Measurements from ENCODE around the gene LANCL1.

DNA sequence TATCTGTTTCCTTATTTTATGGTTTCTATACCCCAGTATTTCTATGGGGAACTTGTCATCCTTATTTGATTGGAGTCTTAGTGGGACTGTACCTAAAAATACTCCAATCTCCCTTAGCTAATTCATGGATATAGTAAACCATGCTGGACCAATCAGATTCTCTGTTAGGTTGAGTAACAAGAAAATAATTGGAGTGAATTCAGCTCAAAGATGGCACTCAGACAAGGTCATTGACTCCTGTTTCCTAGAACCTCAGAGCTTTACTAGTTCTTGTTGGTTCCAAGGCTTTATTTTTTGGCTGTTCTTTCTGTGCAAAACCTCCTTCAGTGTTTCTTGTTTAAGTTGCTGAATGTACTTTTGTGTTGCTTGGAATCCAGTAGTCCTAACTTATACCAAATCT, 48.0 kb upstream of the LANCL1 start:
- TF ChIP-seq, protein P1, sequence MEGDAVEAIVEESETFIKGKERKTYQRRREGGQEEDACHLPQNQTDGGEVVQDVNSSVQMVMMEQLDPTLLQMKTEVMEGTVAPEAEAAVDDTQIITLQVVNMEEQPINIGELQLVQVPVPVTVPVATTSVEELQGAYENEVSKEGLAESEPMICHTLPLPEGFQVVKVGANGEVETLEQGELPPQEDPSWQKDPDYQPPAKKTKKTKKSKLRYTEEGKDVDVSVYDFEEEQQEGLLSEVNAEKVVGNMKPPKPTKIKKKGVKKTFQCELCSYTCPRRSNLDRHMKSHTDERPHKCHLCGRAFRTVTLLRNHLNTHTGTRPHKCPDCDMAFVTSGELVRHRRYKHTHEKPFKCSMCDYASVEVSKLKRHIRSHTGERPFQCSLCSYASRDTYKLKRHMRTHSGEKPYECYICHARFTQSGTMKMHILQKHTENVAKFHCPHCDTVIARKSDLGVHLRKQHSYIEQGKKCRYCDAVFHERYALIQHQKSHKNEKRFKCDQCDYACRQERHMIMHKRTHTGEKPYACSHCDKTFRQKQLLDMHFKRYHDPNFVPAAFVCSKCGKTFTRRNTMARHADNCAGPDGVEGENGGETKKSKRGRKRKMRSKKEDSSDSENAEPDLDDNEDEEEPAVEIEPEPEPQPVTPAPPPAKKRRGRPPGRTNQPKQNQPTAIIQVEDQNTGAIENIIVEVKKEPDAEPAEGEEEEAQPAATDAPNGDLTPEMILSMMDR (IDR thresholded peaks at IDR 0.05), result no peak
- TF ChIP-seq POLR2A (IDR thresholded peaks at IDR 0.05), result no peak

Measured in lower leg skin (tissue), 3 donors.